GM12891 (cell line): Measurements from ENCODE around the gene FUZ.

Source experiments
- POLR2A ChIP-seq: IDR thresholded peaks from 2 replicates; pipeline ENCODE4 v1.6.1; 2011; ENCODE audit warnings: low read depth, low read length, control low read depth
- POLR2AphosphoS5 ChIP-seq: IDR thresholded peaks from 2 replicates; pipeline ENCODE4 v1.6.1; 2011; ENCODE audit warnings: low read depth, low read length, control low read depth
- POU2F2 ChIP-seq: IDR thresholded peaks from 2 replicates; pipeline ENCODE4 v1.6.1; 2011; ENCODE audit warnings: low read depth, mild to moderate bottlenecking, control low read depth, low read length, moderate library complexity
- SPI1 ChIP-seq: IDR thresholded peaks from 2 replicates; pipeline ENCODE4 v1.6.1; 2011; ENCODE audit warnings: low read depth, low read length, control low read depth
- TAF1 ChIP-seq: IDR thresholded peaks from 2 replicates; pipeline ENCODE4 v1.6.1; 2011; ENCODE audit warnings: low read depth, low read length, control low read depth

DNA sequence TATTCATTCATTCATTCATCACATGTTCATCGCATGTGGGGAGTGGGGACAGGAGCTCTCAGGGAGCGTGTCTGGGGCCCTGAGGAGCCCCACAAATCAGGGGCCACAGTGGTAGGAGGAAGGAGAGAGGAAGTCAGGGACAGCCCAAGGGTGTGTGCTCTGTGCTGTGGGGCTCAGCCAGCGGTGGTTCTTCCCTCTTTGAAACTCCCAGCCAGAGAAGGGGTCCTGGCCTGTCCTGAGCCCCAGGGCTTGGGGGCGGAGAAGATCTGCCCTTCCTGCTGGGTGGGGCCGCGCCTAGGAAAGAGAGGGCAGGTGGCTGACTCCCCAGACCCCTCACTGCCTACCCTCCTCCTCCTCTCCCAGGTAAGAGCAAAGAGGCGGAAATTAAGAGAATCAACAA, 31.7 kb downstream of the FUZ start:
- TF ChIP-seq POU2F2 (no peak), POLR2A (no peak), TAF1 (no peak), POLR2AphosphoS5 (no peak), SPI1 (no peak)
